ENCODE results near the gene GATD1. TPM values are rescaled to one million over a fixed set of nuclear protein-coding genes. Genes with fewer than 3 reads are reported as not detected.

The GATD1 gene
- total RNA-seq, 1 donor from 2014 or later, result 26.2 TPM

DNA sequence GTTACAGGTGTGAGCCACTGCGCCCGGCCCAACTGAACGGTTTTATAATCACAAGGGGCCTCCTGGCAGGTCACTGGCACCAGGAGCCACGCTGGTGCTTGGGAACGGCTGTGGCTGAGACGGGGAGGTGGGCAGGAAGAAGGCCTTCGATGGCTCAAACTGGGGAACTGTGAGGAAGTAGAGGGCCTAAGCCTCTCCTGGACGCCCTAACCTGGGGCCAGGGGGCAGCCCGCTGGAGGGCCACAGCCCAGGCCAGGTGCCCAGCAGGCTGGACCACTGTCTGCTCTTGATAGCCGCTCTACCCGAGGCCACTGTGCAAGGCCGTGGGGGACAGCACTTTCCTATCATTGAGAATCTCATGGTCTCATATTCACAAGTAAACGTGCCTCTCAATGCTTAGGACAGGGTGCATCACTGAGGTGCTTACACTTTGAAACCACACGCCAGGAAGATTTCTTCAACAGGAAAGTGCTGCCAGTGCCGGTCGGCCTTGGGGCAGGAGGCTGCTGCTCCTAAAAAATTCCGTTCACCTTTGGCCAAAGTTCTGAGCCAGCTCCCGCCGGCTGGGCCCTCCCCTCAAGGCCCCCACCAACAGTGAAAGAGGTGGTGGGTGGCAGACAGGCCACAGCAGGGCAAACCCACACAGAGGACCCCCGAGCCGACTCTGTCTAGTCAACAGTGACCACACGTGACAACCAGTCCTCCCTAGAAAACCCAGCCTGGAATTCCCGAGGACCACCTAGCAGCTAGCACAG is 7.2 kb downstream of the GATD1 start:
- no peak overlapping the region for H3K4me3 ChIP-seq
- intact Hi-C loops (cut with micrococcal nuclease), result no loop called here
- H3K36me3 ChIP-seq, result peaks cover 64% of the 10 kb centered on the region
- no peaks in the 10 kb centered on the region for H3K27me3 ChIP-seq (ENCODE audit: low read depth)
- no peak overlapping the region for H3K27ac ChIP-seq (replicated peaks)
- H3K9me3 ChIP-seq (replicated peaks), result no peaks in the 10 kb centered on the region
- H3K4me1 ChIP-seq, result peaks cover 16% of the 10 kb centered on the region
- TF ChIP-seq, protein P1, sequence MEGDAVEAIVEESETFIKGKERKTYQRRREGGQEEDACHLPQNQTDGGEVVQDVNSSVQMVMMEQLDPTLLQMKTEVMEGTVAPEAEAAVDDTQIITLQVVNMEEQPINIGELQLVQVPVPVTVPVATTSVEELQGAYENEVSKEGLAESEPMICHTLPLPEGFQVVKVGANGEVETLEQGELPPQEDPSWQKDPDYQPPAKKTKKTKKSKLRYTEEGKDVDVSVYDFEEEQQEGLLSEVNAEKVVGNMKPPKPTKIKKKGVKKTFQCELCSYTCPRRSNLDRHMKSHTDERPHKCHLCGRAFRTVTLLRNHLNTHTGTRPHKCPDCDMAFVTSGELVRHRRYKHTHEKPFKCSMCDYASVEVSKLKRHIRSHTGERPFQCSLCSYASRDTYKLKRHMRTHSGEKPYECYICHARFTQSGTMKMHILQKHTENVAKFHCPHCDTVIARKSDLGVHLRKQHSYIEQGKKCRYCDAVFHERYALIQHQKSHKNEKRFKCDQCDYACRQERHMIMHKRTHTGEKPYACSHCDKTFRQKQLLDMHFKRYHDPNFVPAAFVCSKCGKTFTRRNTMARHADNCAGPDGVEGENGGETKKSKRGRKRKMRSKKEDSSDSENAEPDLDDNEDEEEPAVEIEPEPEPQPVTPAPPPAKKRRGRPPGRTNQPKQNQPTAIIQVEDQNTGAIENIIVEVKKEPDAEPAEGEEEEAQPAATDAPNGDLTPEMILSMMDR (IDR thresholded peaks at IDR 0.05; ENCODE audit: borderline replicate concordance), result no peak
- DNase-seq, result no peak

DNA sequence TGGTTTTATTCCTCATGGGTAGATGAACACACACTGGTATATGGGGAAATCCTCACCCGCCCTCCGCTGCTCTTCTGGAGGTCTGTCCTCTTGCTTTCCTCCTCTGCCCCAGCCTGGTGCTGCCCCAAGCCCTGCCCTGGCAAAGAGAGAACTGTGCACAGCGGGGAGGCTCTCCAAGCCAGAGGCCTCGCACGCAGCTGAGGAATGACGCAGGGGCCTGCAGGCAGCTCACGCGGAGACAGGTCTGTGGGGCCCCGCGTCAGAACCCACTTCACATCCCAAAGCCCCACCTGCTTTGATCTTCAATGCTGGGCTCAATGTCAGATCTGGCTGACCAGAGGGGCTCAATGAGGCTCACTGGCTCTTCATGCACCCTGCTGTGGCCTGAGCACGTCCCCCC is 10.0 kb downstream of the GATD1 start:
- Histone ChIP-seq H3K4me1 (no peaks in the 10 kb centered on the region), H3K36me3 (peaks cover 71% of the 10 kb centered on the region), H3K27ac (replicated peaks) (no peak overlapping the region), H3K9me3 (replicated peaks) (no peaks in the 10 kb centered on the region), H3K4me3 (no peak overlapping the region), H3K27me3 (ENCODE audit: low read depth) (no peaks in the 10 kb centered on the region)
- no peak for DNase-seq
- TF ChIP-seq, protein P1 (IDR thresholded peaks at IDR 0.05; ENCODE audit: borderline replicate concordance), result no peak
- intact Hi-C loops (cut with micrococcal nuclease), result no loop called here

DNA sequence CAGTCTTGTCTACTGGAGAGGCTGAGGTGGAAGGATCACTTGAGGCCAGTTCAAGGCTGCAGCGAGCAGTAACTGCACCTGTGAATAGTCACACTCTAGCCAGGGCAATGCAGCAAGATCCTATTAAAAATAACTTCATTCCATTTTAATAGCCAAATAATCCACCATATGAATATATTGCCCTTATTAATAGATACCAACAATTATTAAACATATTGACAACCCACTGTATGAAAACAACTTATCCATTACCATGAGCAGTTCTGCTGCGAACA is 10.4 kb downstream of the GATD1 start:
- TF ChIP-seq, protein P1 (IDR thresholded peaks at IDR 0.05; ENCODE audit: borderline replicate concordance), result no peak
- intact Hi-C loops (cut with micrococcal nuclease), result no loop called here
- Histone ChIP-seq H3K4me3 (no peak overlapping the region), H3K27ac (replicated peaks) (no peak overlapping the region), H3K9me3 (replicated peaks) (no peaks in the 10 kb centered on the region), H3K27me3 (ENCODE audit: low read depth) (no peaks in the 10 kb centered on the region), H3K4me1 (no peaks in the 10 kb centered on the region), H3K36me3 (peaks cover 73% of the 10 kb centered on the region)
- DNase-seq, result no peak

DNA sequence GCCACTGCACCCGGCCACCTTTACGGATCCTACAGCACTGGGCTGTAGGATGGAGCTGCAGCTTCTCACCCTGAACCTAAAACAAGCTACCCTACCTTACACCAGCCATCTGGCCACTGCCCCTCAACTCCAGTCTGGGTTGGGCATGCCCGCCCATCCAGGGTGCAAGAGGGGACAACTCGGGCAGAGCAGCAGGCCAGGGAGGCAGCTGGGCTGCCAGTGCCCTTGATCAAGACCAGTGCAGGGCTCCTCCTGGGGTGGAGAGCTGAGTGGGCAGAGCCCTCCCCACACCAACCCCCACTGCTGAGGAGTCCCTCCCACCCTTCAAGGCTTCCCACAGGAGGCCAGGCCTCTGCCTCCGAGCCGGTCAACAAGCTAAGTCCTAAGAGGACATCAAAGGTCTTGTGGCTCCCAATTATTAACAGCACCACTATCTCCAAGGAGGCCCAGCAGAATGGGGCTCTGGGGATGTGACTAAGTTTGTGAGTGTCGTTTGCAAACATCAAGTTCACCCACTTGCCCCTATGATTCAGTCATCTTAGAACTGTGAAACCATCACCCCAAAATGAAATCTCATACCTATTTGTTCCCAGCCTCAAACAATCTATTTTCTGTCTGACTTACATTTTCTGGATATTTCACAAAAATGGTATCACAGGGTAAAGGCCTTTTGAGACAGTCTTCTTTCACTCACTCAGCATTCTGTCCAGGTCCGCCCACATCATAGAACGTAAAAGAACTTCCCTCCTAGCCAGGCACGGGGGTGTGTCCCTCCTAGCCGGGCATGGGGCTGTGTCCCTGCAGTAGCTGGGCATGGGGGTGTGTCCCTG is 11.0 kb downstream of the GATD1 start:
- Histone ChIP-seq H3K36me3 (peaks cover 73% of the 10 kb centered on the region), H3K27me3 (ENCODE audit: low read depth) (no peaks in the 10 kb centered on the region), H3K27ac (replicated peaks) (no peak overlapping the region), H3K9me3 (replicated peaks) (no peaks in the 10 kb centered on the region), H3K4me3 (no peak overlapping the region), H3K4me1 (no peaks in the 10 kb centered on the region)
- DNase-seq, result no peak
- TF ChIP-seq, protein P1 (IDR thresholded peaks at IDR 0.05; ENCODE audit: borderline replicate concordance), result no peak
- intact Hi-C loops (cut with micrococcal nuclease), result no loop called here

DNA sequence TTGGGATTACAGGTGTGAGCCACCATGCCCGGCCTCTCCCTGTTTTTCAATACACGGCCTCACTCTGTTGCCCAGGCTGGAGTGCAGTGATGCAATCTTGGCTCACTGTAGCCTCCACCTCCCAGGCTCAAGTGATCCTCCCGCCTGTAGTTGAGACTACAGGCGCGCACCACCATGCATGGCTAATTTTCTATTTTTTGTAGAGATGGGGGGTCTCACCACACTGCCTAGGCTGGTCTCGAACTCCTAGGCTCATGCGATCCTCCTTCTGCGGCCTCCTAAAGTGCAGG is 11.5 kb downstream of the GATD1 start:
- H3K36me3 ChIP-seq, result peaks cover 73% of the 10 kb centered on the region
- intact Hi-C loops (cut with micrococcal nuclease), result no loop called here
- DNase-seq, result no peak

More for the DNA sequence above, 11.5 kb downstream of the GATD1 start:
- TF ChIP-seq, protein P1 (IDR thresholded peaks at IDR 0.05; ENCODE audit: borderline replicate concordance), result no peak
- Histone ChIP-seq H3K4me3 (no peak overlapping the region), H3K4me1 (no peaks in the 10 kb centered on the region), H3K9me3 (replicated peaks) (no peaks in the 10 kb centered on the region), H3K27me3 (ENCODE audit: low read depth) (no peaks in the 10 kb centered on the region), H3K27ac (replicated peaks) (no peak overlapping the region)

All from left ventricle myocardium inferior (tissue), 1 donor.